CD4-positive, CD25-positive, alpha-beta regulatory T cell (primary cell): ENCODE measurements around the gene IGFBP1. TPM values are rescaled to one million over a fixed set of nuclear protein-coding genes. Genes with fewer than 3 reads are reported as not detected.

Experiments
- polyA plus RNA-seq, 4 donors: library from polyadenylated mRNA; unstranded; fragments of 300-500 nt; fragmentation: Illumina TruSeq; gene quantifications; one replicate each; pipeline ENCODE4 v1.2.3, GENCODE V29; 2021
- total RNA-seq: library from RNA; stranded (reverse); gene quantifications from one replicate; pipeline ENCODE4 v1.2.3, GENCODE V29; 2022

Gene IGFBP1
- total and polyA plus RNA-seq, 5 donors from 2014 or later: not detected

Other genes starting within 250 kb of the IGFBP1 start
- gene CCDC201, start 15.4 kb upstream of the IGFBP1 start, total RNA-seq: not detected
- gene CCDC201, start 15.4 kb upstream of the IGFBP1 start, polyA plus RNA-seq: not detected
- 0.99 TPM for gene IGFBP3, start 32.8 kb downstream of the IGFBP1 start, total RNA-seq
- under 1 TPM in 2 of 4 donors, not detected in 2; 0.16 to 0.19 TPM for gene IGFBP3, start 32.8 kb downstream of the IGFBP1 start, polyA plus RNA-seq